Activated CD4-positive, alpha-beta T cell treated with anti-CD3 and anti-CD28 coated beads, Interleukin-10, Interleukin-2, amounts not matched to agents 100 ng/mL and 50 ng/mL, durations not matched to agents 16 hours and 8 hours (primary cell): ENCODE data around the gene TEX11.

Experiments
- DNase-seq: peaks from one replicate; pipeline ENCODE4 v3.0.0-alpha.2; 2020

Gene TEX11

GRCh38 chrX:70488856-70489255 lies 419.7 kb downstream of the TEX11 start:
- no peak for DNase-seq

DNA sequence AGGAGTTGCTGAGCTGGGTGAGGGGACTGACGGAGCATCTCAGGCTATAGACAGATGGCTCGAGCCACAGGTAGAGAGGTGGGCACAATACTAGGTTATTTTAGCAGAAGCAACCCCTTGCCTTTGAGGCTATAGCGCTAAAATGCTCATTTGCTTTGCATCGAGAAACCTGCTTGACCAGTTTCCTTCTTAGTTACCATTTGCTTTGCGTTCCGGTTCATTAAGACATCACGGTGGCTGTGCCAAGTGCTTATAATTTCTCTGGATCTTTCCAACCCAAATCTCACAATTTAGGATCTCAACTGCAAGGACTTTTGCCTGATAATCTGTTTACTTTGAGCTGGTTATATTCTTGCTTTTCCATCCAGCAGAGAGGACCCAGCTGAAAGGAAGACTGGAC lies 423.0 kb downstream of the TEX11 start:
- no peak for DNase-seq

- DNase-seq = no peak
Observed at GRCh38 chrX:70482300-70482699, 426.2 kb downstream of the TEX11 start.

- DNase-seq = no peak
Observed at GRCh38 chrX:70481471-70482270, 426.8 kb downstream of the TEX11 start.

- DNase-seq = no peak
Observed at GRCh38 chrX:70480660-70481018, 427.9 kb downstream of the TEX11 start.

DNA sequence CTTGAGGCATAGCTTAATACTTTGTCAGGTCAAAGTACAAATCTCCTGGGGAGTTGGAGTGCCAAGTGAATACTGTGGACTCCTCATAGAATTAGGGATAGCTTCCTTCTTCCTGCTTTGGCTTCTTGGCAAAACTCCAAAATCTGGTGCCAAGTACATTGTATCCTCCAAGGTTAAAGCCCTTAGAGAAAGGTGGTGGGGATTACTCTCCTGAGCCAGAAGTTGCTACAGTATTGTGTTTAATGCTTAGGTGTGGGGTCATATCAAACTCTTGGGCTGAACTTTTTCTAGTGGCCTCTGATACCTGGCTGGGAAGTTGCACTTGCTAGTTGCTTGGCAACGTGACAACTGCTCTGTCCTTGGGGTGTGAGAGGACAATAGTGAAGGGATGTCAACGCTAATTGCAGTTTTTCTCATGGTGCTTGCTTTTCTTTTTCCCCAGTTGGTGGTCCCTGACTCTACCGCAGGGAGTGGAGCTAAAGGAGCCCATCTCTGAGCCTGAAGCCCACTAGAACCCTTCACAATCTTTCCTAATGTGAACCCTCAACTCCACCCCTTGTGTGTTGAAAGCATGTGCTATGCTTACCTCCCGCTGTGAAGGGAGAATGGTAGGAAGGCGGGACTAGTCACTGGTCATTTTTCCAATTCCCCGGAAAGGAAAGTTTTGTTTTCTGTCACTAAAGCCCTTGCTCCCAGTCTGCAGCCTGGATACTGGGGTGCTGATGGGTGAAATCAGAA lies 428.4 kb downstream of the TEX11 start:
- DNase-seq = no peak

DNA sequence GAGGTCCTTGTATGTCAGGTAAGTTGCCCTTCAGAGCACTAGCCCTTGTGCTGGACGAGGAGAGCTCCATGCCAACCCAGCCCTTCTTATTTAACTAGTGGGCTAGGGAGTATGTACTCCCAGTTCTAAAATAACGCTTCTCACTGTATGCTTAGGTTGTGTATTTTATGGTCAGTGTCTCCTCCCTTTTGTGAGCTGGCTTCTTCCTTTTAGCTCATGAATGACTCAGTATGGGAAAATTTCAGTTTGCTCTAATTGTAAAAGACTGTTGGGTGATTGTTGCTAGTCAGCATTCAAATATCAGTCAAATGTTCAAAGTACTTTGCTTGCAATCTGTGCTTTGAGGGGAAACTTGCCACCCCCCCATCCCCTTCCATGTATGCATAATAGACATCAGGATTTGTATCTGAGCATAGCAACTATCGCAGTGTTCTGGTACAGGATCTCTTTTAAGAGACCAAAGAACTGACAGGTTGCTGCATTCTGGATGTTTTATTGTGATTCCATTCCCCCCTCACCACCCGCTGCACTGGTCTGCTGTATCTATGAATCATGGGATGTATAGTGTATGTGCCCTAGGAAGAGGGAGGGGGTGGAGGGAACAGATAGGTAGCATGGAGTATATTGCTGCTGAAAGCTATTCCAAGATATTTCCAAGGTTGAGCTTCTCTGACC lies 429.1 kb downstream of the TEX11 start:
- DNase-seq = no peak
